MCF 10A (cell line): ENCODE measurements around the gene MPP2. TPM values are rescaled to one million over a fixed set of nuclear protein-coding genes. Genes with fewer than 3 reads are reported as not detected.
"Not testable (repeated sequence)": the region's sequence is repeated elsewhere in the genome, so short reads cannot be mapped to it uniquely, and the experiment has no call there.

Experiments
- BruUV-seq: library from RNA; stranded (reverse); fragments of 400-500 nt; replicated peaks from 2 replicates; lab custom pipeline; 2021; lab: Mats Ljungman, UMichigan
- CTCF ChIA-PET: fragments of 300-600 bp; sonication (Branson Sonifier 250); formaldehyde crosslinking; extraction: SDS; loops from one replicate; lab custom pipeline; 2021; ENCODE audit warnings: antibody characterized with exemption, inconsistent platforms; lab: Yijun Ruan, JAX
- POLR2A ChIA-PET: fragments of 300-600, 350-650 bp; sonication (Branson Sonifier 250); formaldehyde crosslinking; extraction: SDS; loops from one replicate; lab custom pipeline; 2020; ENCODE audit warnings: antibody characterized with exemption, inconsistent platforms; lab: Yijun Ruan, JAX
- DNase-seq: peaks from one replicate; pipeline ENCODE4 v3.0.0-alpha.2; 2018; ENCODE audit not compliant: unreplicated experiment
- H3K27ac Mint-ChIP-seq: one replicate; pipeline ENCODE4 v1.8.0; 2022; ENCODE audit warnings: mild to moderate bottlenecking, low read depth, mixed read lengths; ENCODE audit not compliant: unreplicated experiment
- H3K27me3 Mint-ChIP-seq: one replicate; pipeline ENCODE4 v1.8.0; 2022; ENCODE audit warnings: mixed read lengths; ENCODE audit not compliant: insufficient read depth, unreplicated experiment
- H3K36me3 Mint-ChIP-seq: one replicate; pipeline ENCODE4 v1.8.0; 2022; ENCODE audit warnings: mild to moderate bottlenecking, moderate library complexity, mixed read lengths; ENCODE audit not compliant: insufficient read depth, unreplicated experiment
- H3K4me1 Mint-ChIP-seq: one replicate; pipeline ENCODE4 v1.8.0; 2022; ENCODE audit warnings: mixed read lengths; ENCODE audit not compliant: insufficient read depth, unreplicated experiment
- H3K4me3 Mint-ChIP-seq: one replicate; pipeline ENCODE4 v1.8.0; 2022; ENCODE audit warnings: mild to moderate bottlenecking, moderate library complexity, mixed read lengths; ENCODE audit not compliant: unreplicated experiment
- H3K9me3 Mint-ChIP-seq: one replicate; pipeline ENCODE4 v1.8.0; 2022; ENCODE audit warnings: mixed read lengths; ENCODE audit not compliant: unreplicated experiment
- CTCF ChIP-seq: fragments of 200-600 bp; IDR thresholded peaks from one replicate; pipeline ENCODE4 v1.8.0; 2022; ENCODE audit warnings: antibody characterized with exemption, mild to moderate bottlenecking; ENCODE audit not compliant: unreplicated experiment
- intact Hi-C: fragments of 100-400 bp; cut with micrococcal nuclease; formaldehyde crosslinking; loops from 2 replicates; pipeline ENCODE4 v1.14.1; 2022
- total RNA-seq: library from RNA; stranded (reverse); gene quantifications from 2 replicates; pipeline ENCODE4 v1.2.3, GENCODE V29; 2022

Gene MPP2
- total RNA-seq, 1 experiment from 2014 or later: not detected

GRCh38 chr17:43940630-43941029 lies 33.3 kb upstream of the MPP2 start:
- H3K27me3 Mint-ChIP-seq: peaks cover 21% of the 10 kb centered on the region
- no peak overlapping the region for H3K4me3 Mint-ChIP-seq
- no TSS peak for BruUV-seq
- H3K9me3 Mint-ChIP-seq: no peaks in the 10 kb centered on the region
- H3K36me3 Mint-ChIP-seq: peaks cover 5% of the 10 kb centered on the region
- intact Hi-C loops: loop anchor here (5.0 kb wide), 1 partner anchor 227 kb away; no protein-coding TSS in a partner anchor
- peak; percentile 45 for DNase-seq
- POLR2A ChIA-PET: no interaction called here
- TF ChIP-seq CTCF: peak; percentile 41
- H3K4me1 Mint-ChIP-seq: peaks cover 6% of the 10 kb centered on the region
- CTCF ChIA-PET: interaction anchor here (0.6 to 1.0 kb wide), 4 partner anchors 9 to 1062 kb away, joined by 3 to 4 read pairs (median 3); no protein-coding TSS in a partner anchor
- H3K27ac Mint-ChIP-seq: no peak overlapping the region

GRCh38 chr17:43939886-43940285 lies 32.5 kb upstream of the MPP2 start:
- Mint-ChIP-seq H3K27ac (no peak overlapping the region), H3K4me3 (no peak overlapping the region), H3K36me3 (peaks cover 5% of the 10 kb centered on the region), H3K4me1 (peaks cover 6% of the 10 kb centered on the region), H3K9me3 (no peaks in the 10 kb centered on the region), H3K27me3 (peaks cover 21% of the 10 kb centered on the region)
- intact Hi-C loops: loop anchor here (5.0 kb wide), 1 partner anchor 227 kb away; no protein-coding TSS in a partner anchor
- DNase-seq: no peak
- BruUV-seq: no TSS peak
- ChIA-PET CTCF (interaction anchor here (0.6 to 1.8 kb wide), 7 partner anchors 10 to 97 kb away, joined by 3 to 5 read pairs (median 3); no protein-coding TSS in a partner anchor), POLR2A (no interaction called here)
- no peak for TF ChIP-seq CTCF

- H3K27ac Mint-ChIP-seq, POLR2A ChIA-PET, BruUV-seq, H3K9me3 Mint-ChIP-seq, intact Hi-C loops, DNase-seq, H3K4me1 Mint-ChIP-seq, H3K4me3 Mint-ChIP-seq, H3K36me3 Mint-ChIP-seq: not testable (repeated sequence)
- H3K27me3 Mint-ChIP-seq: peaks cover 21% of the 10 kb centered on the region
- CTCF ChIA-PET: interaction anchor here (0.6 to 1.8 kb wide), 8 partner anchors 11 to 97 kb away, joined by 3 to 5 read pairs (median 3); no protein-coding TSS in a partner anchor
Measured at GRCh38 chr17:43939452-43939851, 32.1 kb upstream of the MPP2 start.

- no TSS peak for BruUV-seq
- no peak for TF ChIP-seq CTCF
- H3K27ac Mint-ChIP-seq: no peak overlapping the region
- H3K36me3 Mint-ChIP-seq: no peaks in the 10 kb centered on the region
- intact Hi-C loops: no loop called here
- ChIA-PET POLR2A (no interaction called here), CTCF (interaction anchor here (0.5 to 1.8 kb wide), 6 partner anchors 48 to 74 kb away, joined by 3 to 5 read pairs (median 3); no protein-coding TSS in a partner anchor)
- no peak for DNase-seq
- peaks cover 21% of the 10 kb centered on the region for H3K27me3 Mint-ChIP-seq
- no peaks in the 10 kb centered on the region for H3K9me3 Mint-ChIP-seq
- H3K4me3 Mint-ChIP-seq: no peak overlapping the region
- H3K4me1 Mint-ChIP-seq: peaks cover 6% of the 10 kb centered on the region
Measured at GRCh38 chr17:43938838-43939182, 31.5 kb upstream of the MPP2 start.
